KMS-11 (cell line): Measurements from ENCODE around the gene SNPH.

Source experiments
- H2AFZ ChIP-seq: fragments of 200-600 bp; sonication (generic); 2 replicates; pipeline ENCODE4 v1.6.1; 2016; ENCODE audit warnings: antibody characterized with exemption, mixed run types, low read depth
- H3K27ac ChIP-seq: fragments of 200-600 bp; sonication (generic); 2 replicates; pipeline ENCODE4 v1.6.1; 2016; ENCODE audit warnings: mild to moderate bottlenecking, mixed run types
- H3K27me3 ChIP-seq: fragments of 200-600 bp; sonication (generic); 2 replicates; pipeline ENCODE4 v1.6.1; 2017; ENCODE audit warnings: mild to moderate bottlenecking, low read depth, mixed run types, moderate library complexity; ENCODE audit not compliant: insufficient read depth
- H3K36me3 ChIP-seq: fragments of 200-600 bp; sonication (generic); 2 replicates; pipeline ENCODE4 v1.6.1; 2017; ENCODE audit warnings: mild to moderate bottlenecking, mixed run types; ENCODE audit not compliant: insufficient read depth
- H3K4me1 ChIP-seq: fragments of 200-600 bp; sonication (generic); 2 replicates; pipeline ENCODE4 v1.6.1; 2016; ENCODE audit warnings: mild to moderate bottlenecking, low read depth, mixed run types; ENCODE audit not compliant: poor library complexity, severe bottlenecking
- H3K4me2 ChIP-seq: fragments of 200-600 bp; sonication (generic); 2 replicates; pipeline ENCODE4 v1.7.0; 2016; ENCODE audit warnings: mild to moderate bottlenecking, mixed run types
- H3K4me3 ChIP-seq: fragments of 200-600 bp; sonication (generic); IDR thresholded peaks from 2 replicates; pipeline ENCODE4 v1.6.1; 2017; ENCODE audit warnings: low read depth, low read length, mixed read lengths; ENCODE audit not compliant: insufficient read depth
- H3K79me2 ChIP-seq: fragments of 200-600 bp; sonication (generic); 2 replicates; pipeline ENCODE4 v1.6.1; 2016; ENCODE audit warnings: low read depth, mixed run types; ENCODE audit not compliant: insufficient read depth
- H3K9ac ChIP-seq: fragments of 200-600 bp; sonication (generic); 2 replicates; pipeline ENCODE4 v1.6.1; 2016; ENCODE audit warnings: mild to moderate bottlenecking, mixed run types
- H4K20me1 ChIP-seq: fragments of 200-600 bp; sonication (generic); 2 replicates; pipeline ENCODE4 v1.6.1; 2016; ENCODE audit warnings: mild to moderate bottlenecking, mixed run types; ENCODE audit not compliant: insufficient read depth
- CTCF ChIP-seq: fragments of 200-600 bp; sonication (generic); conservative IDR thresholded peaks from 2 replicates; pipeline ENCODE4 v1.6.1; 2017; ENCODE audit warnings: low read depth, mild to moderate bottlenecking, antibody characterized with exemption, low read length, moderate library complexity, mixed read lengths

The SNPH gene

GRCh38 chr20:1335961-1336698 lies 70.0 kb downstream of the SNPH start:
- Histone ChIP-seq H3K4me2 (no peak overlapping the region), H3K27me3 (no peaks in the 10 kb centered on the region), H3K36me3 (no peaks in the 10 kb centered on the region), H2AFZ (no peak overlapping the region), H3K27ac (no peak overlapping the region), H3K4me3 (no peak overlapping the region), H3K4me1 (peaks cover 10% of the 10 kb centered on the region), H3K79me2 (no peaks in the 10 kb centered on the region; the same call in 1 of the 2 replicates), H3K9ac (no peak overlapping the region), H4K20me1 (no peaks in the 10 kb centered on the region)
- TF ChIP-seq CTCF = no peak

GRCh38 chr20:1336699-1337367 lies 70.7 kb downstream of the SNPH start:
- Histone ChIP-seq H3K27me3 (no peaks in the 10 kb centered on the region), H3K4me3 (no peak overlapping the region), H4K20me1 (no peaks in the 10 kb centered on the region), H2AFZ (no peak overlapping the region), H3K4me1 (peaks cover 10% of the 10 kb centered on the region), H3K27ac (no peak overlapping the region), H3K79me2 (no peaks in the 10 kb centered on the region; the same call in 1 of the 2 replicates), H3K4me2 (no peak overlapping the region), H3K36me3 (no peaks in the 10 kb centered on the region), H3K9ac (no peak overlapping the region)
- no peak for TF ChIP-seq CTCF

GRCh38 chr20:1337441-1337840 lies 71.3 kb downstream of the SNPH start:
- no peak overlapping the region for H3K9ac ChIP-seq
- no peaks in the 10 kb centered on the region for H3K36me3 ChIP-seq
- no peak overlapping the region for H2AFZ ChIP-seq
- H3K27ac ChIP-seq = no peak overlapping the region
- H4K20me1 ChIP-seq = no peaks in the 10 kb centered on the region
- H3K4me2 ChIP-seq = no peak overlapping the region
- H3K4me1 ChIP-seq = peaks cover 7% of the 10 kb centered on the region
- H3K79me2 ChIP-seq = no peaks in the 10 kb centered on the region
- no peak for TF ChIP-seq CTCF
- no peak overlapping the region for H3K4me3 ChIP-seq
- H3K27me3 ChIP-seq = no peaks in the 10 kb centered on the region

- H4K20me1 ChIP-seq = no peaks in the 10 kb centered on the region
- no peaks in the 10 kb centered on the region for H3K79me2 ChIP-seq
- H3K4me3 ChIP-seq = no peak overlapping the region
- TF ChIP-seq CTCF = no peak
- H3K4me1 ChIP-seq = peaks cover under 1% of the 10 kb centered on the region
- no peak overlapping the region for H3K27ac ChIP-seq
- no peaks in the 10 kb centered on the region for H3K36me3 ChIP-seq
- no peak overlapping the region for H3K9ac ChIP-seq
- H3K4me2 ChIP-seq = no peak overlapping the region
- H3K27me3 ChIP-seq = no peaks in the 10 kb centered on the region
- H2AFZ ChIP-seq = no peak overlapping the region
Measured at GRCh38 chr20:1338096-1338495, 72.0 kb downstream of the SNPH start.
